Kidney (tissue), 14 donors: Measurements from ENCODE around the gene F7. TPM values are rescaled to one million over a fixed set of nuclear protein-coding genes. Genes with fewer than 3 reads are reported as not detected.

ENCODE experiments used
- DNase-seq, 5 donors: peaks; one replicate each; pipeline ENCODE4 v3.0.0-alpha.2; 2013 to 2020
- FAIRE-seq: peaks from 2 replicates; lab custom pipeline; 2012; peaks lifted over from hg19 to GRCh38; lab: Jason Lieb, UNC
- H3K27ac ChIP-seq, 2 donors: one replicate each; pipeline ENCODE4 v1.7.0; 2013; ENCODE audit warnings: low read depth in 2 of 2, low read length in 2 of 2, inconsistent platforms in 1 of 2
- H3K27me3 ChIP-seq: one replicate; pipeline ENCODE4 v1.7.1; 2013; ENCODE audit warnings: low read length, inconsistent platforms; ENCODE audit not compliant: control insufficient read depth, insufficient read depth
- H3K36me3 ChIP-seq, 3 donors: one replicate each; pipeline versions ENCODE4 v1.7.0 to v1.7.1; 2013; ENCODE audit warnings: low read length in 3 of 3, control low read depth in 1 of 3, inconsistent platforms in 1 of 3; ENCODE audit not compliant: insufficient read depth in 3 of 3, control insufficient read depth in 2 of 3
- H3K4me1 ChIP-seq, 3 donors: one replicate each; pipeline versions ENCODE4 v1.7.0 to v1.7.1; 2013; ENCODE audit warnings: low read length in 3 of 3, inconsistent platforms in 1 of 3, low read depth in 1 of 3; ENCODE audit not compliant: control insufficient read depth in 2 of 3, insufficient read depth in 2 of 3
- H3K4me3 ChIP-seq, 3 donors: one replicate each; pipeline versions ENCODE4 v1.7.0 to v1.8.1; 2013; ENCODE audit warnings: low read length in 3 of 3, control low read depth in 1 of 3, inconsistent platforms in 1 of 3
- H3K9ac ChIP-seq, 3 donors: one replicate each; pipeline versions ENCODE4 v1.7.0 to v1.7.1; 2013; ENCODE audit warnings: low read length in 3 of 3, control low read depth in 1 of 3, inconsistent platforms in 1 of 3
- H3K9me3 ChIP-seq, 3 donors: one replicate each; pipeline versions ENCODE4 v1.7.0 to v1.7.1; 2013; ENCODE audit warnings: low read length in 3 of 3, control low read depth in 1 of 3, inconsistent platforms in 1 of 3; ENCODE audit not compliant: control insufficient read depth in 2 of 3, insufficient read depth in 1 of 3
- CTCF ChIP-seq: IDR thresholded peaks from 3 replicates; pipeline ENCODE4 v1.5.1; 2012; ENCODE audit warnings: mild to moderate bottlenecking, moderate library complexity, borderline replicate concordance; ENCODE audit not compliant: insufficient read depth; ENCODE audit errors: extremely low read depth
- intact Hi-C: fragments of 100-400 bp; cut with DNase I; formaldehyde crosslinking; loops from one replicate; pipeline ENCODE4 v1.11.1; 2022
- polyA plus RNA-seq: library from polyadenylated mRNA; stranded (reverse); fragments of 350-450 nt; fragmentation: Illumina TruSeq; extraction: RNeasy Lipid Tissue Mini Kit (QIAGEN cat#74804); gene quantifications from one replicate; pipeline ENCODE4 v1.2.3, GENCODE V29; 2014; ENCODE audit warnings: low read depth, low replicate concordance; ENCODE audit not compliant: insufficient read depth
- total RNA-seq: library from RNA; stranded (reverse); fragmentation: NEBNext Ultra II Directional; extraction: Animal tissue kit (Norgen Biotek cat#: 25700); gene quantifications from one replicate; pipeline ENCODE4 v1.2.1, GENCODE V29; 2021
- donor health status: control.
- donor health status: control.
- donor health status: control.
- donor health status: control.
- donor health status: control.
- donor health status: DM: yes; HTN: yes; CAD: no.
- donor health status: Normal renal cell carcinoma (clear cell type).

Gene F7
- total and polyA plus RNA-seq, 2 donors from 2014 or later: 0.16 to 0.52 TPM

GRCh38 chr13:113152691-113152983 lies 47.0 kb downstream of the F7 start:
- peak overlapping the region in 2 of 3 donors; percentile 63 to 72 for H3K4me3 ChIP-seq
- no peaks in the 10 kb centered on the region for H3K36me3 ChIP-seq
- H3K27ac ChIP-seq: peak overlapping the region; percentile 74 to 88
- H3K9me3 ChIP-seq: no peaks in the 10 kb centered on the region
- peaks cover 0 to 23% (median 0%) of the 10 kb centered on the region in 3 donors for H3K4me1 ChIP-seq
- intact Hi-C loops: no loop called here
- peak overlapping the region in 2 of 3 donors; percentile 72 to 87 for H3K9ac ChIP-seq
- TF ChIP-seq CTCF: no peak
- FAIRE-seq (no peak), DNase-seq (no peak)
- no peaks in the 10 kb centered on the region for H3K27me3 ChIP-seq

GRCh38 chr13:113152984-113153809 lies 47.6 kb downstream of the F7 start:
- intact Hi-C loops: no loop called here
- Histone ChIP-seq H3K27me3 (no peaks in the 10 kb centered on the region), H3K4me1 (peaks cover 0 to 24% (median 0%) of the 10 kb centered on the region in 3 donors), H3K27ac (peak overlapping the region; percentile 74 to 88), H3K36me3 (no peaks in the 10 kb centered on the region), H3K9me3 (no peaks in the 10 kb centered on the region), H3K4me3 (peak overlapping the region; percentile 50 to 72 (median 63)), H3K9ac (peak overlapping the region; percentile 18 to 87 (median 72))
- TF ChIP-seq CTCF: no peak
- DNase-seq: peak in 4 of 5 donors; percentile 37 to 89 (median 68)
- no peak for FAIRE-seq

- Histone ChIP-seq H3K9ac (peak overlapping the region; percentile 1 to 72 (median 18)), H3K27me3 (no peaks in the 10 kb centered on the region), H3K9me3 (no peaks in the 10 kb centered on the region), H3K4me1 (peaks cover 0 to 24% (median 0%) of the 10 kb centered on the region in 3 donors), H3K27ac (peak overlapping the region; percentile 74 to 88), H3K4me3 (peak overlapping the region; percentile 50 to 72 (median 63)), H3K36me3 (no peaks in the 10 kb centered on the region)
- TF ChIP-seq CTCF: no peak
- FAIRE-seq (no peak), DNase-seq (peak; percentile 69 to 95 (median 77))
- intact Hi-C loops: no loop called here
Measured at GRCh38 chr13:113153810-113154748, 48.5 kb downstream of the F7 start.
